Measurements from ENCODE around the gene ATXN2.
"Not testable (repeated sequence)": the region's sequence is repeated elsewhere in the genome, so short reads cannot be mapped to it uniquely, and the experiment has no call there.

ATXN2 gene

GRCh38 chr12:111462210-111462769, 136.8 kb downstream of the ATXN2 start:
- no peak overlapping the region for H3K27ac ChIP-seq
- no peak overlapping the region for H3K4me3 ChIP-seq (ENCODE audit: low read depth, low read length)
- H3K27me3 ChIP-seq (ENCODE audit: control insufficient read depth, insufficient read depth, low read length): no peaks in the 10 kb centered on the region
- no peaks in the 10 kb centered on the region for H3K4me1 ChIP-seq
- no peak for TF ChIP-seq CTCF (IDR thresholded peaks at IDR 0.05)
- H2AFZ ChIP-seq: no peak overlapping the region
- no peak overlapping the region for H3K4me2 ChIP-seq (ENCODE audit: low read length)
- peaks cover 5% of the 10 kb centered on the region for H3K79me2 ChIP-seq
- no peaks in the 10 kb centered on the region for H3K9me3 ChIP-seq (ENCODE audit: control insufficient read depth, low read length)
- no peak overlapping the region for H3K9ac ChIP-seq
- H3K36me3 ChIP-seq (ENCODE audit: control insufficient read depth, insufficient read depth, low read length): no peaks in the 10 kb centered on the region

DNA sequence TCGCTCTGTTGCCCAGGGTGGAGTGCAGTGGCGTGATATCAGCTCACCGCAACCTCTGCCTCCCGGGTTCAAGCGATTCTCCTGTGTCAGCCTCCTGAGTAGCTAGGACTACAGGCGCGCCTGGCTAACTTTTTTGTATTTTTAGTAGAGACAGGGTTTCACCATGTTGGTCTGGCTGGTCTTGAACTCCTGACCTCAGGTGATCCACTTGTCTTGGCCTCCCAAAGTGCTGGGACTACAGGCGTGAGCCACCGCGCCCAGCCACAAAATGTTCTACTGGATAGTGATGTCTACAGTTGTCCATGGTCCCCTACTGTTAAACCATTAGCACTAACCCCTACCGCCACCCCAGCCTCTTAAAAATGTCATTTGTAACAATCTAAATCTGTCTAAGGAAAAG, 139.0 kb downstream of the ATXN2 start:
- not testable (repeated sequence) for H3K4me1 ChIP-seq; H3K9me3 ChIP-seq (ENCODE audit: control insufficient read depth, low read length); H3K27me3 ChIP-seq (ENCODE audit: control insufficient read depth, insufficient read depth, low read length); H3K9ac ChIP-seq; H3K4me2 ChIP-seq (ENCODE audit: low read length); H3K79me2 ChIP-seq; H3K4me3 ChIP-seq (ENCODE audit: low read depth, low read length); H3K27ac ChIP-seq; H2AFZ ChIP-seq; H3K36me3 ChIP-seq (ENCODE audit: control insufficient read depth, insufficient read depth, low read length)

GRCh38 chr12:111458546-111459172, 140.5 kb downstream of the ATXN2 start:
- no peak overlapping the region for H3K4me2 ChIP-seq (ENCODE audit: low read length)
- H3K9me3 ChIP-seq (ENCODE audit: control insufficient read depth, low read length): no peaks in the 10 kb centered on the region
- peaks cover 5% of the 10 kb centered on the region for H3K79me2 ChIP-seq
- H2AFZ ChIP-seq: no peak overlapping the region
- no peaks in the 10 kb centered on the region for H3K4me1 ChIP-seq
- TF ChIP-seq CTCF (IDR thresholded peaks at IDR 0.05): no peak
- H3K9ac ChIP-seq: no peak overlapping the region
- no peaks in the 10 kb centered on the region for H3K27me3 ChIP-seq (ENCODE audit: control insufficient read depth, insufficient read depth, low read length)
- no peaks in the 10 kb centered on the region for H3K36me3 ChIP-seq (ENCODE audit: control insufficient read depth, insufficient read depth, low read length)
- H3K27ac ChIP-seq: no peak overlapping the region
- H3K4me3 ChIP-seq (ENCODE audit: low read depth, low read length): no peak overlapping the region

DNA sequence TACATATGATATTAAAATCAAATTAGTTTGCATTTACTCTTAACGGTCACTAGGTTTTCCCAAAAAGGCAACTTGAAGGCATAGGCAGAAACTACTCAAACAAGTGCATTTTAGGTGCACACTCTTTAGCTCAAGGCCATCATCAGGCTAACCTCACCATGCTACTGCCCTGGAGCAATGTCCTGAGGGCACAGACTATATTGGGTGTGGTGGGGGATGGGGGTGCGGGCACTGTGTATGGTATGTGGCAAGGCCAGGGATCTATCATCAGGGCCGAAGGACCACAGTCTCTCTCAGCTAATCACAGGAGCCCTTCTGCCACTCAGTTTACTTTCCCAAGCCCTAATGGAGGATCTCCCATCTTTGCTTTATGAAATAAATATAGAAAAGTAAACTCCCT, 141.5 kb downstream of the ATXN2 start:
- H3K36me3 ChIP-seq (ENCODE audit: control insufficient read depth, insufficient read depth, low read length): no peaks in the 10 kb centered on the region
- no peak overlapping the region for H3K4me2 ChIP-seq (ENCODE audit: low read length)
- H3K27ac ChIP-seq: no peak overlapping the region
- H3K4me1 ChIP-seq: no peaks in the 10 kb centered on the region
- peaks cover 2% of the 10 kb centered on the region for H3K79me2 ChIP-seq
- no peak overlapping the region for H2AFZ ChIP-seq
- H3K27me3 ChIP-seq (ENCODE audit: control insufficient read depth, insufficient read depth, low read length): no peaks in the 10 kb centered on the region
- TF ChIP-seq CTCF (IDR thresholded peaks at IDR 0.05): no peak
- H3K4me3 ChIP-seq (ENCODE audit: low read depth, low read length): no peak overlapping the region
- no peaks in the 10 kb centered on the region for H3K9me3 ChIP-seq (ENCODE audit: control insufficient read depth, low read length)
- no peak overlapping the region for H3K9ac ChIP-seq

- Histone ChIP-seq H3K27me3 (ENCODE audit: control insufficient read depth, insufficient read depth, low read length) (no peaks in the 10 kb centered on the region), H3K36me3 (ENCODE audit: control insufficient read depth, insufficient read depth, low read length) (no peaks in the 10 kb centered on the region)
- no peak for TF ChIP-seq CTCF (IDR thresholded peaks at IDR 0.05)
Measured at GRCh38 chr12:111457071-111457470, 142.0 kb downstream of the ATXN2 start.

More at GRCh38 chr12:111457071-111457470, 142.0 kb downstream of the ATXN2 start:
- no peaks in the 10 kb centered on the region for H3K4me1 ChIP-seq
- no peak overlapping the region for H3K4me2 ChIP-seq (ENCODE audit: low read length)
- no peak overlapping the region for H2AFZ ChIP-seq
- no peak overlapping the region for H3K9ac ChIP-seq
- no peak overlapping the region for H3K27ac ChIP-seq
- H3K4me3 ChIP-seq (ENCODE audit: low read depth, low read length): no peak overlapping the region
- no peaks in the 10 kb centered on the region for H3K9me3 ChIP-seq (ENCODE audit: control insufficient read depth, low read length)
- peaks cover 2% of the 10 kb centered on the region for H3K79me2 ChIP-seq
